HFFc6 (cell line): Measurements from ENCODE around the gene SLC12A8. TPM values are rescaled to one million over a fixed set of nuclear protein-coding genes. Genes with fewer than 3 reads are reported as not detected.

Experiments used
- DNase-seq: peaks from one replicate; pipeline ENCODE4 v3.0.0-alpha.2; 2018
- H3K27ac Mint-ChIP-seq: 2 replicates; pipeline ENCODE4 v1.8.0; 2020; ENCODE audit warnings: mild to moderate bottlenecking, mixed read lengths
- H3K27me3 Mint-ChIP-seq: 2 replicates; pipeline ENCODE4 v1.8.0; 2021; ENCODE audit warnings: mild to moderate bottlenecking, moderate library complexity, mixed read lengths; ENCODE audit not compliant: insufficient read depth
- H3K36me3 Mint-ChIP-seq: 2 replicates; pipeline ENCODE4 v1.8.0; 2021; ENCODE audit warnings: low read depth, mixed read lengths
- H3K4me1 Mint-ChIP-seq: 2 replicates; pipeline ENCODE4 v1.8.0; 2020; ENCODE audit warnings: low read depth, mixed read lengths
- H3K4me3 Mint-ChIP-seq: 2 replicates; pipeline ENCODE4 v1.8.0; 2020; ENCODE audit warnings: mild to moderate bottlenecking, moderate library complexity, mixed read lengths
- H3K9me3 Mint-ChIP-seq: 2 replicates; pipeline ENCODE4 v1.8.0; 2020; ENCODE audit warnings: mild to moderate bottlenecking, mixed read lengths
- total RNA-seq, 6 experiments: library from RNA; stranded (reverse); fragmentation: NEBNext Ultra II Directional; extraction: Animal tissue kit (Norgen Biotek cat#: 25700); gene quantifications; 2 replicates in 1 of 6; 3 replicates in 5 of 6; pipeline ENCODE4 v1.2.3, GENCODE V29; 2021
- TF ChIP-seq, protein P1 (sequence below): fragments of 200-600 bp; sonication (generic); IDR thresholded peaks from 2 replicates; pipeline ENCODE4 v1.5.0; 2021; ENCODE audit warnings: antibody characterized with exemption, mild to moderate bottlenecking

SLC12A8 gene
- total RNA-seq, 6 experiments from 2014 or later: 1.8 to 4.6 (median 3.7) TPM

DNA sequence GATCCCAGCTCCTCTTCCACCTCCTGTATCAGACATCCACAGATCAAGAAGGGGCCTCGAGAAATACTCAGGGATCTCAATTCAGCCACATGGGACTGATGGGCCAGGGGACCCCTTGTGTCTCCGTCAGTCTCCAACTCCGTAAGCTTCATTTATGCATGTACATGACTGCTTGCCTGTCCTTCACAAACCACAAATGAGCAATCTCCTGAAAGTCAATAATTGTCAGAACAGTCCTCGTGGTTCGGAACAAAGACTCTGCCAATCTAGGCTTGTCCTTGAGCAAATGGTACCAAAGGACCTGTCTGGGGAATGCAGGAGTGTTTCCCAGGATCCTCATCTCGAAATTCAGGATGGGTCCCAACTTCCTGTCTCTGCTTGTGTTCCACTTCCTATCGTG is 20.8 kb downstream of the SLC12A8 start:
- H3K4me3 Mint-ChIP-seq: no peak overlapping the region
- TF ChIP-seq, protein P1, sequence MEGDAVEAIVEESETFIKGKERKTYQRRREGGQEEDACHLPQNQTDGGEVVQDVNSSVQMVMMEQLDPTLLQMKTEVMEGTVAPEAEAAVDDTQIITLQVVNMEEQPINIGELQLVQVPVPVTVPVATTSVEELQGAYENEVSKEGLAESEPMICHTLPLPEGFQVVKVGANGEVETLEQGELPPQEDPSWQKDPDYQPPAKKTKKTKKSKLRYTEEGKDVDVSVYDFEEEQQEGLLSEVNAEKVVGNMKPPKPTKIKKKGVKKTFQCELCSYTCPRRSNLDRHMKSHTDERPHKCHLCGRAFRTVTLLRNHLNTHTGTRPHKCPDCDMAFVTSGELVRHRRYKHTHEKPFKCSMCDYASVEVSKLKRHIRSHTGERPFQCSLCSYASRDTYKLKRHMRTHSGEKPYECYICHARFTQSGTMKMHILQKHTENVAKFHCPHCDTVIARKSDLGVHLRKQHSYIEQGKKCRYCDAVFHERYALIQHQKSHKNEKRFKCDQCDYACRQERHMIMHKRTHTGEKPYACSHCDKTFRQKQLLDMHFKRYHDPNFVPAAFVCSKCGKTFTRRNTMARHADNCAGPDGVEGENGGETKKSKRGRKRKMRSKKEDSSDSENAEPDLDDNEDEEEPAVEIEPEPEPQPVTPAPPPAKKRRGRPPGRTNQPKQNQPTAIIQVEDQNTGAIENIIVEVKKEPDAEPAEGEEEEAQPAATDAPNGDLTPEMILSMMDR: no peak
- peaks cover 1% of the 10 kb centered on the region; the same call in 1 of the 2 replicates for H3K27me3 Mint-ChIP-seq
- no peak for DNase-seq
- no peaks in the 10 kb centered on the region for H3K9me3 Mint-ChIP-seq
- no peak overlapping the region for H3K27ac Mint-ChIP-seq
- H3K4me1 Mint-ChIP-seq: peaks cover 14% of the 10 kb centered on the region
- no peaks in the 10 kb centered on the region for H3K36me3 Mint-ChIP-seq

DNA sequence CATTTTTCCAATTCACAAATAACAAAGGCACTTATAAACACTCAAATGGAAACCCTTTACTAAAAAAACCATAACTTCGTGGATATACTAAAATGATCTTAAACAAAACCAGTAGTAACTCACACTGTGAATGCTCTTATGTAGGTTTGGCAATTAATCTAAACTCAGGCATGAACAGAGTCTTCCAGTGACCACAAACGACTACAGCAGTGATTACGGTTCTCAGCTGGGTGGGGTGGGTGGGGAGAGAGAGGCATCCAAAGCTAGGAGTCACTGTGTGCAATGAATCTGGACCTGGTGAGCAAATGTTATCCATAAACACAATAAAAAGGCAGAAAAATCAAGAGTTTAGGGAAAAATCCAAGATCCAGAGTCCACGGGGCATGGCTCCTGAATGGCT is 21.3 kb downstream of the SLC12A8 start:
- Mint-ChIP-seq H3K4me3 (no peak overlapping the region), H3K36me3 (no peaks in the 10 kb centered on the region), H3K27me3 (peaks cover 1% of the 10 kb centered on the region; the same call in 1 of the 2 replicates), H3K4me1 (peaks cover 19% of the 10 kb centered on the region), H3K27ac (no peak overlapping the region), H3K9me3 (no peaks in the 10 kb centered on the region)
- no peak for DNase-seq
- TF ChIP-seq, protein P1: no peak

DNA sequence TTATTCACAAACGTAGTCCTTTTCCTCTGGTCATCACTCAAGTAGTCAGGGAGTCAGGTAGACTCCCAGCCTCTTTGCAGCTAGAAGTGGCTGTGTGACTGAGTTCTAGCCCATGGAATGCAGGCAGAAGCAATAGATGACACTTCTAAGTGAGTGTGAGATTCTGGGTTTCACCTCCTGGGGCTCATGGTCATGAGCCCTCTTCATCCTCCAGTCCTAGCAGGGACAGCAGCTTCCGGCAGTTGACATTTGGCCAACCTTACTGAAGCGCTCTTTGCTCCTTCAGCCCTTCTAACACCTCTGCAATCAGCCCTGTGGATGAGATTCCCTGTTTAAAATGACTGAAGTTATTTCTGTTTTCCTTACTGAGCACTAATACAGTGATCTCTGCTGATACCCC is 21.8 kb downstream of the SLC12A8 start:
- Mint-ChIP-seq H3K4me1 (peaks cover 23% of the 10 kb centered on the region), H3K9me3 (no peaks in the 10 kb centered on the region), H3K27me3 (peaks cover 1% of the 10 kb centered on the region; the same call in 1 of the 2 replicates), H3K4me3 (no peak overlapping the region), H3K27ac (no peak overlapping the region), H3K36me3 (no peaks in the 10 kb centered on the region)
- DNase-seq: no peak
- TF ChIP-seq, protein P1: no peak

DNA sequence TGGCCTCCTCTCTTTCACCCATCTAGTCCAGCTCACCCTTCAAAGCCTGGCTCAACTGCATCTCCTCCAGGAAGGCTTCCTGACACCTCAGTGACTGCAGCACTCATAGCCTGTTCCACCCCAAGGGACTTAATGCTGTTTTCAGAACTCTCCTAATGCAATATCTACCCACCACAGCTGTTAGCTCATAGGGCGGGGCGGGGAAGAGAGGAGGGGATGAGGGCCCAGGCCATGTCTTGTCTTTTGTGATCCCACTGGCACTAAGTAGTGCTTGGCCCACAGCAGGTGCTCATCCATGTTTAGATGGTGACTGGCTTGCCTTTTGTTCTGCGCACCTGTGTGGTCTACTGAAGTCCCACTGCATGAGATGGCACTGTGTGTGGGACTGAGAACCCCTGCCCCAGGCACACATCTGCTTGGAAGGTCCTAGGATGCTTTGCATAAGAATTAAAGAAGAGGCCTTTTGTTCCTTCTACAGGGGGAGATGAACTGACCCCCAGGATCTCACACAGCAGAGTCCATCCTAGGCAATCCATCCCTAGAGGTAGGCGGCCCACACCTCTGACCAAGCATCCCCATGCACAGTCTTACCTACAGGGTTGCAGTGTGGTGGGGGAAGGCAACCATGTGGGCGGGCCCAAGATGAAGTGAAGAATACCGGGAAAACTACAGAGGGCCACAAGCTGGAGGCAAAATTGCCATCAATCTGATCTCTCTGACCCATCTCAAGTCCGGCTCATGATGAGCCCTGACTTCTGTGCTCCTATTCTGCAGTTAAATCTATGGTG is 23.0 kb downstream of the SLC12A8 start:
- H3K9me3 Mint-ChIP-seq: no peaks in the 10 kb centered on the region
- peaks cover 15% of the 10 kb centered on the region for H3K4me1 Mint-ChIP-seq
- DNase-seq: no peak
- TF ChIP-seq, protein P1: no peak
- H3K4me3 Mint-ChIP-seq: no peak overlapping the region
- H3K27ac Mint-ChIP-seq: no peak overlapping the region
- H3K36me3 Mint-ChIP-seq: no peaks in the 10 kb centered on the region
- H3K27me3 Mint-ChIP-seq: peaks cover 1% of the 10 kb centered on the region; the same call in 1 of the 2 replicates

DNA sequence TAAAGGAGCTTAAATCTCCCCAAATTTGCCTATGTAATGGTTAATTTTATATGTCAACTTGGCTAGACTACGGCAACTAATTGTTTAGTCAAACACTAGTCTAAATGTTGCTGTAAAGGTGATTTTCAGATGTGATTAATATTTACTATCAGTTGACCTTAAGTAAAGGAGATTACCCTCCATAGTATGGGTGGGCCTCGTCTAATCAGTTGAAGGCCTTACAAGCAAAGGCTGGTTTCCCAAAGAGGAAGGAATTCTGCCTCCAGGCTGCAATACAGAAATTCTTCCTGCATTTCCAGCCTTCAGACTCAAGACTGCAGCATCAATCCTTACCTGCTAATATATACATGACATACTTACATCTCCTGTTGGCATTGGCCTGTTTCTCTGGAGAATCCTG is 23.6 kb downstream of the SLC12A8 start:
- no peaks in the 10 kb centered on the region for H3K9me3 Mint-ChIP-seq
- no peak overlapping the region for H3K27ac Mint-ChIP-seq
- DNase-seq: no peak
- no peak overlapping the region for H3K4me3 Mint-ChIP-seq
- H3K36me3 Mint-ChIP-seq: no peaks in the 10 kb centered on the region
- peaks cover 10% of the 10 kb centered on the region for H3K4me1 Mint-ChIP-seq
- H3K27me3 Mint-ChIP-seq: peaks cover 2% of the 10 kb centered on the region; the same call in 1 of the 2 replicates
- TF ChIP-seq, protein P1: no peak
